H1 (cell line): Measurements from ENCODE around the gene OR51B6. TPM values are rescaled to one million over a fixed set of nuclear protein-coding genes. Genes with fewer than 3 reads are reported as not detected.

Experiments used
- CTCF ChIA-PET: fragments of 300-600 bp; sonication (Branson Sonifier 250); formaldehyde crosslinking; loops from one replicate; lab custom pipeline; 2021; ENCODE audit not compliant: partially characterized antibody; lab: Charles Lee
- POLR2A ChIA-PET: fragments of 300-600 bp; sonication (Branson Sonifier 250); formaldehyde crosslinking; loops from one replicate; lab custom pipeline; 2021; ENCODE audit warnings: inconsistent platforms; ENCODE audit not compliant: partially characterized antibody; lab: Charles Lee
- DNase-seq, 2 experiments: peaks; one replicate each; pipeline versions ENCODE4 v3.0.0 to v3.0.0-alpha.2; 2010 to 2022; ENCODE audit warnings: low spot score in 2 of 2, low read depth in 1 of 2, mixed read lengths in 1 of 2
- FAIRE-seq: peaks from 2 replicates; lab custom pipeline; 2011; peaks lifted over from hg19 to GRCh38; lab: Jason Lieb, UNC
- H2AFZ ChIP-seq: 2 replicates; pipeline ENCODE4 v1.8.1; 2012; ENCODE audit warnings: low read length, inconsistent platforms
- H2AK5ac ChIP-seq: 2 replicates; pipeline ENCODE4 v1.6.1; 2013; ENCODE audit warnings: low read depth, low read length
- H2BK120ac ChIP-seq: replicated peaks from 2 replicates; pipeline ENCODE3; 2013; ENCODE audit warnings: low read depth, low read length, inconsistent platforms
- H2BK12ac ChIP-seq: 2 replicates; pipeline ENCODE4 v1.6.1; 2013; ENCODE audit warnings: low read depth, low read length
- H2BK15ac ChIP-seq: 2 replicates; pipeline ENCODE4 v1.6.1; 2013; ENCODE audit warnings: low read length
- H2BK20ac ChIP-seq: 2 replicates; pipeline ENCODE4 v1.6.1; 2013; ENCODE audit warnings: low read length
- H2BK5ac ChIP-seq: 2 replicates; pipeline ENCODE4 v1.6.1; 2013; ENCODE audit warnings: low read depth, low read length
- H3K14ac ChIP-seq: 2 replicates; pipeline ENCODE4 v1.6.1; 2013; ENCODE audit warnings: inconsistent platforms; ENCODE audit not compliant: insufficient read length
- H3K18ac ChIP-seq: 2 replicates; pipeline ENCODE4 v1.6.1; 2013; ENCODE audit warnings: low read length; ENCODE audit errors: extremely low read depth
- H3K23ac ChIP-seq: 2 replicates; pipeline ENCODE4 v1.6.1; 2013; ENCODE audit warnings: inconsistent platforms; ENCODE audit not compliant: insufficient read length
- H3K23me2 ChIP-seq: 2 replicates; pipeline ENCODE4 v1.6.1; 2013; ENCODE audit warnings: low read depth, low read length
- H3K27ac ChIP-seq: 2 replicates; pipeline ENCODE4 v1.6.1; 2011; ENCODE audit warnings: low read depth, low read length, inconsistent platforms
- H3K27me3 ChIP-seq, 4 experiments: replicated peaks in 1 of 4; 1 replicate in 1 of 4; 2 replicates in 3 of 4; pipeline versions ENCODE4 v1.6.1 to v1.8.1; 2011 to 2013; ENCODE audit warnings: low read length in 3 of 4, mild to moderate bottlenecking in 3 of 4, inconsistent platforms in 2 of 4, mixed read lengths in 2 of 4, moderate library complexity in 1 of 4; ENCODE audit not compliant: control insufficient read depth in 3 of 4, insufficient read depth in 3 of 4; ENCODE audit errors: extremely low read depth in 1 of 4
- H3K36me3 ChIP-seq, 4 experiments: 2 replicates each; pipeline versions ENCODE4 v1.6.1 to v1.8.1; 2011 to 2013; ENCODE audit warnings: mild to moderate bottlenecking in 4 of 4, low read length in 3 of 4, moderate library complexity in 2 of 4, control low read depth in 1 of 4, inconsistent platforms in 1 of 4; ENCODE audit not compliant: insufficient read depth in 4 of 4, control insufficient read depth in 2 of 4
- H3K4ac ChIP-seq: replicated peaks from 2 replicates; pipeline ENCODE3; 2013; ENCODE audit warnings: low read length, low read depth, mixed read lengths, inconsistent platforms; ENCODE audit not compliant: insufficient read length
- H3K4me1 ChIP-seq, 4 experiments: replicated peaks in 1 of 4; 1 replicate in 1 of 4; 2 replicates in 3 of 4; pipeline versions ENCODE4 v1.6.1 to v1.8.1; 2011 to 2013; ENCODE audit warnings: low read length in 3 of 4, inconsistent platforms in 2 of 4, mixed read lengths in 1 of 4; ENCODE audit not compliant: insufficient read depth in 4 of 4, control insufficient read depth in 3 of 4
- H3K4me2 ChIP-seq, 2 experiments: 2 replicates each; pipeline versions ENCODE4 v1.6.1 to v1.8.1; 2011 to 2013; ENCODE audit warnings: low read depth in 2 of 2, low read length in 2 of 2, control low read depth in 1 of 2, inconsistent platforms in 1 of 2, mild to moderate bottlenecking in 1 of 2; ENCODE audit not compliant: insufficient read depth in 1 of 2
- H3K4me3 ChIP-seq, 4 experiments: fragments of 200-600, 300-600 bp in 1 of 4; sonication (generic), shearing (Covaris generic), sonication (Bioruptor Twin) in 1 of 4; 2 replicates each; pipeline versions ENCODE4 v1.5.1 to v1.8.1; 2011 to 2016; ENCODE audit warnings: low read length in 4 of 4, low read depth in 3 of 4, control low read depth in 2 of 4, inconsistent platforms in 2 of 4, mild to moderate bottlenecking in 2 of 4, mixed read lengths in 1 of 4, moderate library complexity in 1 of 4; ENCODE audit not compliant: insufficient read depth in 2 of 4; ENCODE audit errors: extremely low read depth in 1 of 4
- H3K56ac ChIP-seq: replicated peaks from 2 replicates; pipeline ENCODE3; 2013; ENCODE audit warnings: low read depth, mild to moderate bottlenecking, mixed read lengths, low read length, inconsistent platforms; ENCODE audit not compliant: insufficient read length
- H3K79me1 ChIP-seq: 2 replicates; pipeline ENCODE4 v1.6.1; 2013; ENCODE audit warnings: low read depth, low read length, control low read depth
- H3K79me2 ChIP-seq, 2 experiments: 2 replicates each; pipeline versions ENCODE4 v1.6.1 to v1.8.1; 2012 to 2013; ENCODE audit warnings: low read length in 2 of 2, mild to moderate bottlenecking in 2 of 2, inconsistent platforms in 1 of 2; ENCODE audit not compliant: insufficient read depth in 2 of 2, control insufficient read depth in 1 of 2
- H3K9ac ChIP-seq, 4 experiments: replicated peaks in 1 of 4; 1 replicate in 1 of 4; 2 replicates in 3 of 4; pipeline versions ENCODE4 v1.6.1 to v1.8.1; 2011 to 2013; ENCODE audit warnings: low read depth in 3 of 4, low read length in 3 of 4, control low read depth in 2 of 4, mild to moderate bottlenecking in 2 of 4, moderate library complexity in 2 of 4, inconsistent platforms in 1 of 4; ENCODE audit errors: extremely low read depth in 1 of 4
- H3K9me3 ChIP-seq, 2 experiments: 2 replicates each; pipeline versions ENCODE4 v1.6.1 to v1.8.1; 2012 to 2013; ENCODE audit warnings: mild to moderate bottlenecking in 2 of 2, moderate library complexity in 2 of 2, control low read depth in 1 of 2, inconsistent platforms in 1 of 2, low read depth in 1 of 2, low read length in 1 of 2, mixed read lengths in 1 of 2; ENCODE audit not compliant: insufficient read depth in 2 of 2
- H4K20me1 ChIP-seq, 2 experiments: replicated peaks in 1 of 2; 2 replicates each; pipeline versions ENCODE3 to v1.8.1; 2011 to 2013; ENCODE audit warnings: inconsistent platforms in 2 of 2, low read length in 2 of 2, mild to moderate bottlenecking in 1 of 2; ENCODE audit not compliant: insufficient read depth in 2 of 2, control insufficient read depth in 1 of 2
- H4K5ac ChIP-seq: 2 replicates; pipeline ENCODE4 v1.6.1; 2013; ENCODE audit warnings: low read length, low read depth, mixed read lengths, inconsistent platforms; ENCODE audit not compliant: insufficient read length
- H4K8ac ChIP-seq: 2 replicates; pipeline ENCODE4 v1.8.0; 2013; ENCODE audit warnings: mild to moderate bottlenecking, moderate library complexity, low read length, inconsistent platforms; ENCODE audit not compliant: insufficient read depth; ENCODE audit errors: extremely low read depth
- H4K91ac ChIP-seq: replicated peaks from 2 replicates; pipeline ENCODE3; 2013; ENCODE audit warnings: low read length, mixed read lengths, inconsistent platforms; ENCODE audit not compliant: insufficient read length
- ASH2L ChIP-seq: fragments of 200-600, 300-600 bp; sonication (generic); IDR thresholded peaks from one replicate; pipeline ENCODE4 v1.7.1; 2017; ENCODE audit warnings: low read length
- CBX8 ChIP-seq: fragments of 300-800, 300-1000 bp; sonication (generic); IDR thresholded peaks from 2 replicates; pipeline ENCODE4 v1.7.1; 2016; ENCODE audit warnings: low read depth, low read length, borderline replicate concordance
- CEBPB ChIP-seq: IDR thresholded peaks from 2 replicates; pipeline ENCODE4 v1.6.1; 2012; ENCODE audit warnings: low read depth, low read length
- CHD1 ChIP-seq: IDR thresholded peaks from 2 replicates; pipeline ENCODE4 v1.6.1; 2012; ENCODE audit warnings: low read depth, low read length, improper control_type of control experiment
- CHD2 ChIP-seq: IDR thresholded peaks from 2 replicates; pipeline ENCODE4 v1.6.1; 2012; ENCODE audit warnings: low read length, improper control_type of control experiment
- FOSL1 ChIP-seq: IDR thresholded peaks from 2 replicates; pipeline ENCODE4 v1.6.1; 2011; ENCODE audit warnings: mild to moderate bottlenecking, low read depth, low read length, moderate library complexity; ENCODE audit not compliant: insufficient read depth
- GABPA ChIP-seq: IDR thresholded peaks from 2 replicates; pipeline ENCODE4 v1.6.1; 2011; ENCODE audit warnings: mild to moderate bottlenecking, low read length, moderate library complexity, borderline replicate concordance; ENCODE audit not compliant: insufficient read depth
- KDM5A ChIP-seq: fragments of 200-600 bp; IDR thresholded peaks from 2 replicates; pipeline ENCODE4 v1.7.1; 2012; ENCODE audit warnings: mild to moderate bottlenecking, low read length, inconsistent platforms, mixed read lengths
- MAFK ChIP-seq: IDR thresholded peaks from 2 replicates; pipeline ENCODE4 v1.6.1; 2012; ENCODE audit warnings: low read depth, mild to moderate bottlenecking, improper control_type of control experiment, low read length
- POLR2A ChIP-seq, 2 experiments: IDR thresholded peaks; 1 replicate in 1 of 2; 2 replicates in 1 of 2; pipeline ENCODE4 v1.6.1; 2011; ENCODE audit warnings: low read depth in 2 of 2, low read length in 2 of 2, mild to moderate bottlenecking in 2 of 2; ENCODE audit errors: control extremely low read depth in 1 of 2
- SIN3A ChIP-seq, 2 experiments: IDR thresholded peaks in 1 of 2; conservative IDR thresholded peaks in 1 of 2; 2 replicates each; pipeline ENCODE4 v1.6.1; 2011 to 2012; ENCODE audit warnings: low read length in 2 of 2, improper control_type of control experiment in 1 of 2, low read depth in 1 of 2, mild to moderate bottlenecking in 1 of 2
- SP1 ChIP-seq: IDR thresholded peaks from 2 replicates; pipeline ENCODE4 v1.6.1; 2011; ENCODE audit warnings: low read depth, low read length
- YY1 ChIP-seq: IDR thresholded peaks from 2 replicates; pipeline ENCODE4 v1.6.1; 2011; ENCODE audit warnings: low read depth, mild to moderate bottlenecking, low read length
- WGBS, 2 experiments: shearing (Covaris generic) in 1 of 2; methylation state at CpG; one replicate each; pipeline versions ENCODE4 v1.1.6 to v1.1.7; 2013 to 2015; ENCODE audit warnings: low lambda C conversion rate in 2 of 2, mixed read lengths in 2 of 2, inconsistent platforms in 1 of 2, low coverage in 1 of 2, missing lambda C conversion rate in 1 of 2; ENCODE audit not compliant: insufficient replicate concordance in 2 of 2, insufficient coverage in 1 of 2, insufficient read length in 1 of 2; ENCODE audit errors: extremely low coverage in 1 of 2, missing lambda C conversion rate in 1 of 2; 5-methylcytosine and 5-hydroxymethylcytosine counted together
- polyA plus RNA-seq, 7 experiments: library from polyadenylated mRNA; depleted of rRNA in 3 of 7; stranded (reverse) in 5 of 7; unstranded in 2 of 7; fragments of >200 nt in 5 of 7; fragments of 200-250 nt in 2 of 7; gene quantifications; 1 replicate in 5 of 7; 2 replicates in 1 of 7; 4 replicates in 1 of 7; pipeline versions ENCODE4 v1.2.1 to v1.2.3, GENCODE V29; 2011 to 2013; ENCODE audit warnings: missing spikeins in 2 of 7, mixed read lengths in 2 of 7
- total RNA-seq: library from RNA; stranded (reverse); fragmentation: NEBNext Ultra II Directional; extraction: Animal tissue kit (Norgen Biotek cat#: 25700); gene quantifications from 2 replicates; pipeline ENCODE4 v1.2.1, GENCODE V29; 2021
- TF ChIP-seq, protein P1 (sequence below): IDR thresholded peaks from 2 replicates; pipeline ENCODE4 v1.6.1; 2012; ENCODE audit warnings: inconsistent platforms

OR51B6 gene
- total and polyA plus RNA-seq, 2 of the 8 experiments (the other 6 are each of a cell fraction or from before 2014, with no cell fraction given) = not detected

GRCh38 chr11:5367448-5368074, 16.3 kb downstream of the OR51B6 start:
- POLR2A ChIA-PET = no interaction called here
- TF ChIP-seq CHD1 = no peak
- no peak for TF ChIP-seq CBX8
- no peak for TF ChIP-seq ASH2L
- TF ChIP-seq FOSL1 = no peak
- TF ChIP-seq POLR2A (IDR thresholded peaks at IDR 0.05; ENCODE audit: control extremely low read depth in 1 of 2, low read depth in 2 of 2, low read length in 2 of 2) = no peak
- no peak for TF ChIP-seq CHD2
- TF ChIP-seq MAFK = no peak
- TF ChIP-seq KDM5A = no peak
- no peak for TF ChIP-seq GABPA
- no peak for TF ChIP-seq SIN3A (conservative IDR thresholded peaks at IDR 0.05 in 1 of 2, IDR thresholded peaks at IDR 0.05 in 1 of 2; ENCODE audit: low read depth in 1 of 2, low read length in 2 of 2)
- TF ChIP-seq SP1 = no peak
- TF ChIP-seq CEBPB = no peak
- TF ChIP-seq, protein P1, sequence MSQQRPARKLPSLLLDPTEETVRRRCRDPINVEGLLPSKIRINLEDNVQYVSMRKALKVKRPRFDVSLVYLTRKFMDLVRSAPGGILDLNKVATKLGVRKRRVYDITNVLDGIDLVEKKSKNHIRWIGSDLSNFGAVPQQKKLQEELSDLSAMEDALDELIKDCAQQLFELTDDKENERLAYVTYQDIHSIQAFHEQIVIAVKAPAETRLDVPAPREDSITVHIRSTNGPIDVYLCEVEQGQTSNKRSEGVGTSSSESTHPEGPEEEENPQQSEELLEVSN = no peak
- TF ChIP-seq YY1 = no peak

More at GRCh38 chr11:5367448-5368074, 16.3 kb downstream of the OR51B6 start:
- H3K14ac ChIP-seq = no peak overlapping the region
- H4K8ac ChIP-seq = no peak overlapping the region
- no peak overlapping the region for H3K27ac ChIP-seq
- no peak overlapping the region for H3K9ac ChIP-seq
- no peak overlapping the region for H2AFZ ChIP-seq
- no peaks in the 10 kb centered on the region for H3K4me1 ChIP-seq
- H3K79me2 ChIP-seq = no peaks in the 10 kb centered on the region
- no peak overlapping the region for H2BK5ac ChIP-seq
- FAIRE-seq (no peak), DNase-seq (no peak)
- no peak overlapping the region for H3K18ac ChIP-seq
- H3K9me3 ChIP-seq = no peaks in the 10 kb centered on the region
- no peak overlapping the region for H3K4me3 ChIP-seq
- no peak overlapping the region for H3K56ac ChIP-seq
- H4K20me1 ChIP-seq = no peaks in the 10 kb centered on the region
- 82% methylated on average over 2 of the region's 2 CpGs; no CpG with 5 or more reads in 1 of the 2 experiments for WGBS, 2 experiments
- H2BK120ac ChIP-seq = no peak overlapping the region
- H2BK15ac ChIP-seq = no peak overlapping the region
- H3K79me1 ChIP-seq = no peaks in the 10 kb centered on the region
- no peaks in the 10 kb centered on the region for H3K36me3 ChIP-seq
- H3K27me3 ChIP-seq = no peaks in the 10 kb centered on the region
- H4K5ac ChIP-seq = no peak overlapping the region
- H3K4ac ChIP-seq = no peak overlapping the region
- peaks cover 4% of the 10 kb centered on the region; the same call in 1 of the 2 replicates for H3K23me2 ChIP-seq
- CTCF ChIA-PET = interaction anchor here (0.6 kb wide), 1 partner anchor 1288 kb away, joined by 3 read pairs; no protein-coding TSS in a partner anchor
- H4K91ac ChIP-seq = no peak overlapping the region
- no peak overlapping the region for H3K23ac ChIP-seq
- no peak overlapping the region for H2AK5ac ChIP-seq
- H3K4me2 ChIP-seq = no peak overlapping the region
- no peak overlapping the region for H2BK20ac ChIP-seq
- H2BK12ac ChIP-seq = no peak overlapping the region
